Embryonic facial prominence (tissue), 1 donor: ENCODE data around the gene PPP1CC.
A peak's percentile ranks its signal among the peaks of the same experiment; 100 is the strongest.
"Not testable (repeated sequence)": the region's sequence is repeated elsewhere in the genome, so short reads cannot be mapped to it uniquely, and the experiment has no call there.

Experiments used
- DNase-seq: peaks from one replicate; pipeline ENCODE4 v3.0.0-alpha.2; 2016; ENCODE audit errors: extremely low spot score

Gene PPP1CC

GRCh38 chr12:110742718-110743570 is at the start of gene PPP1CC:
Gene PPP1CC (minus strand): TSS chr12:110742891. CDS start chr12:110742707, 184 bp downstream.
- peak; percentile 91 for DNase-seq

GRCh38 chr12:110791589-110791988 is 48.9 kb upstream of the PPP1CC start:
- DNase-seq, result no peak

- no peak for DNase-seq
These were observed 47.6 kb upstream of the PPP1CC start for GRCh38 chr12:110790301-110790700.

GRCh38 chr12:110786012-110786411 is 43.3 kb upstream of the PPP1CC start:
- no peak for DNase-seq

- DNase-seq, result no peak
These were observed 42.5 kb upstream of the PPP1CC start for GRCh38 chr12:110785240-110785639.

GRCh38 chr12:110782922-110783321 is 40.2 kb upstream of the PPP1CC start:
- DNase-seq, result no peak

GRCh38 chr12:110782094-110782493 is 39.4 kb upstream of the PPP1CC start:
- no peak for DNase-seq

- no peak for DNase-seq
These were observed 37.8 kb upstream of the PPP1CC start for GRCh38 chr12:110780448-110780847.

GRCh38 chr12:110778833-110779577 is 36.3 kb upstream of the PPP1CC start:
- no peak for DNase-seq

GRCh38 chr12:110776410-110776809 is 33.7 kb upstream of the PPP1CC start:
- DNase-seq, result no peak

GRCh38 chr12:110775997-110776396 is 33.3 kb upstream of the PPP1CC start:
- no peak for DNase-seq

GRCh38 chr12:110774824-110775223 is 32.1 kb upstream of the PPP1CC start:
- no peak for DNase-seq

GRCh38 chr12:110768960-110769359 is 26.3 kb upstream of the PPP1CC start:
- DNase-seq, result no peak

GRCh38 chr12:110767863-110768262 is 25.2 kb upstream of the PPP1CC start:
- DNase-seq, result no peak

GRCh38 chr12:110766311-110767154 is 23.8 kb upstream of the PPP1CC start:
- DNase-seq, result no peak

- DNase-seq, result not testable (repeated sequence)
These were observed 22.9 kb upstream of the PPP1CC start for GRCh38 chr12:110765572-110765971.

- DNase-seq, result no peak
These were observed 22.4 kb upstream of the PPP1CC start for GRCh38 chr12:110765111-110765510.

GRCh38 chr12:110763583-110763982 is 20.9 kb upstream of the PPP1CC start:
- DNase-seq, result no peak

GRCh38 chr12:110762891-110763290 is 20.2 kb upstream of the PPP1CC start:
- no peak for DNase-seq

GRCh38 chr12:110760204-110760609 is 17.5 kb upstream of the PPP1CC start:
- no peak for DNase-seq

GRCh38 chr12:110758922-110759321 is 16.2 kb upstream of the PPP1CC start:
- no peak for DNase-seq

- DNase-seq, result no peak
These were observed 13.9 kb upstream of the PPP1CC start for GRCh38 chr12:110756611-110757010.
